Measurements from ENCODE around the gene PRKCQ.
A peak's percentile ranks its signal among the peaks of the same experiment; 100 is the strongest.

PRKCQ gene

DNA sequence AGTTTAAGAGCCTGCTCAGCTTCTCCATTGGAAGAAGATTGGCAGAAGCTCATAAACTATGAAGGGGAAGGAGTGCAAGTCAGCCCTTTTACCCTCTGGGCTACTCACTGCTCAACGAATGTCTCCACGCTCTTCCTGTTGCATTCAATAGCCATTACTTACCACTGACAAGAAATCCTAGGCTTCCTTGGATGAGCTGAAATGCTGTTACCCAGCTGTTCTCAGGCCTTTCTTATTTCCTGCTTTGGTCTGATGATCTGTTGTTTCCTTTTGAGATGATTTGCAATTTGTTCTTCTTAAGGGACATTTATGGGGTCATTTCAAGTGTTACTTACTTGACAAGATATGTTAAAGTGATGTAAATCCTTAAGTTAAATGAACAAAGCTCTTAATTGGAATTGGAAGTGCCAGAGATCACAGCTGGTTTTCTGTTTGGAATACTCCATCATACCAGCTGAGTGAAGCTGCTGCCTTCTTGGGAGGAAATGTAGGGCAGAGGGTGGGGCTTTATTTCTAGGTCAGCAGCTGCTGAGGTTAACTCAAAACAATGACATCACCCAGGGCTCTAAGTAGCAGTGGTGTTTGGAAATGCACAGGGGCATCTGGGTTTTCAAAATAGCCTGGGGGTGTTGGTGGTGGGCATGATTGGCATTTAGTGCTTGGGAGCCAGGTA lies 170.0 kb downstream of the PRKCQ start:
- TF ChIP-seq, protein P1, sequence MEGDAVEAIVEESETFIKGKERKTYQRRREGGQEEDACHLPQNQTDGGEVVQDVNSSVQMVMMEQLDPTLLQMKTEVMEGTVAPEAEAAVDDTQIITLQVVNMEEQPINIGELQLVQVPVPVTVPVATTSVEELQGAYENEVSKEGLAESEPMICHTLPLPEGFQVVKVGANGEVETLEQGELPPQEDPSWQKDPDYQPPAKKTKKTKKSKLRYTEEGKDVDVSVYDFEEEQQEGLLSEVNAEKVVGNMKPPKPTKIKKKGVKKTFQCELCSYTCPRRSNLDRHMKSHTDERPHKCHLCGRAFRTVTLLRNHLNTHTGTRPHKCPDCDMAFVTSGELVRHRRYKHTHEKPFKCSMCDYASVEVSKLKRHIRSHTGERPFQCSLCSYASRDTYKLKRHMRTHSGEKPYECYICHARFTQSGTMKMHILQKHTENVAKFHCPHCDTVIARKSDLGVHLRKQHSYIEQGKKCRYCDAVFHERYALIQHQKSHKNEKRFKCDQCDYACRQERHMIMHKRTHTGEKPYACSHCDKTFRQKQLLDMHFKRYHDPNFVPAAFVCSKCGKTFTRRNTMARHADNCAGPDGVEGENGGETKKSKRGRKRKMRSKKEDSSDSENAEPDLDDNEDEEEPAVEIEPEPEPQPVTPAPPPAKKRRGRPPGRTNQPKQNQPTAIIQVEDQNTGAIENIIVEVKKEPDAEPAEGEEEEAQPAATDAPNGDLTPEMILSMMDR (IDR thresholded peaks at IDR 0.05; ENCODE audit: low read depth, low read length): no peak
- DNase-seq: no peak

DNA sequence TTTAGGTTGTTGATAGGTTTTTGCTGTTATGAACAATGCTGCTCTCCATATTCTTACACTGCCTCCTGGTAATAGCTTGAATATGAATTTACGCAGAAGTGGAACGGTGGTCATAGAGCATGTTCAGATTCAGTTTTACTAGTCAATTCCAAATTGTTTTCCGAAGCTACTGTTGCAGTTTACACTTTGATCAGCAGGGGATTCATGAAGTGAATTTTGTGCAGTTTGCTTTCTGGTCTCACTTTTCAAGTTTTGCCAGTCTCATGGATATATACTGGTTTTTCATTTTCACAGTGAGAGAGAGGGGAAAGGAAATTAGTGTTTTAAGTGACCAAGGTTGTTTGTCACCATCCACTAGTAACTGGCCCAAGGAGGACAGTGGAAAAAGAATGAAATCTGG lies 171.3 kb downstream of the PRKCQ start:
- Histone ChIP-seq H3K4me3 (ENCODE audit: low read depth, low read length) (no peak overlapping the region), H3K27me3 (no peaks in the 10 kb centered on the region), H3K36me3 (no peaks in the 10 kb centered on the region), H3K9me3 (no peaks in the 10 kb centered on the region), H3K4me1 (no peaks in the 10 kb centered on the region)
- TF ChIP-seq, protein P1 (IDR thresholded peaks at IDR 0.05; ENCODE audit: low read depth, low read length): peak; percentile 26
- DNase-seq: no peak

More for the DNA sequence above, 170.0 kb downstream of the PRKCQ start:
- Histone ChIP-seq H3K9me3 (no peaks in the 10 kb centered on the region), H3K4me1 (no peaks in the 10 kb centered on the region), H3K36me3 (no peaks in the 10 kb centered on the region), H3K4me3 (ENCODE audit: low read depth, low read length) (no peak overlapping the region), H3K27me3 (no peaks in the 10 kb centered on the region)

DNA sequence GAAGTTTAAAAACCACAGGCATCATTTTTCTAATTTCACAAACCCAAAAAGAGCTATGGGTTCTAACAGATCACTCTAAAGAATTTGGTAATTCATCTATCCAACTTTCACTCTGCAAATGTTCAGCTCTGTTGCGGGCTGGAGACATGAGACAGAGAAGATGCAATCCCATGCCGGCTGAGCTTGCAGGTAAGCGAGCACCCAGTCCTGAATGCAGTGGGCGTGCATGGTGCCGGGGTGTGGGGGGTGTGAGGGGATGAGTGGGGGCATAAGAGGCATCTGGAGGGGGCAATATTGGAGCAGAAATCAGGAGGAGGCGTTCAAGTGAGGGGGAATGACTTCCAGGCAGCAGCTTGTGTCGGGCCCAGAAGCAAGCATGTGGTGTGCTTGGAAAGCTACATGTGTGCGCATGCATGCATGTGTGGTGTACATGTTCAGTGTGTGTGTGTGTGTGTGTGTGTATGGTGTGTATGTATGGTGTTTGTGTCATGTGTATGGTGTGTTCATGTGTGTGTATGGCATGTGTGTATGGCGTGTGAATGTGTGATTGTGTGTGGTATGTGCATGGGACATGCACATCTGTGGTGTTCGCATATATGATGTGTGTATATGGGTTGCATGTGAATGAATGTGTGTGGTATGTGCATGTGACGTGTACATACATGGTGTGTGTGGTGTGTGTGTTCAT lies 172.9 kb downstream of the PRKCQ start:
- no peaks in the 10 kb centered on the region for H3K9me3 ChIP-seq
- no peaks in the 10 kb centered on the region for H3K36me3 ChIP-seq
- H3K4me1 ChIP-seq: no peaks in the 10 kb centered on the region
- TF ChIP-seq, protein P1 (IDR thresholded peaks at IDR 0.05; ENCODE audit: low read depth, low read length): no peak
- H3K27me3 ChIP-seq: no peaks in the 10 kb centered on the region
- no peak for DNase-seq
- no peak overlapping the region for H3K4me3 ChIP-seq (ENCODE audit: low read depth, low read length)

DNA sequence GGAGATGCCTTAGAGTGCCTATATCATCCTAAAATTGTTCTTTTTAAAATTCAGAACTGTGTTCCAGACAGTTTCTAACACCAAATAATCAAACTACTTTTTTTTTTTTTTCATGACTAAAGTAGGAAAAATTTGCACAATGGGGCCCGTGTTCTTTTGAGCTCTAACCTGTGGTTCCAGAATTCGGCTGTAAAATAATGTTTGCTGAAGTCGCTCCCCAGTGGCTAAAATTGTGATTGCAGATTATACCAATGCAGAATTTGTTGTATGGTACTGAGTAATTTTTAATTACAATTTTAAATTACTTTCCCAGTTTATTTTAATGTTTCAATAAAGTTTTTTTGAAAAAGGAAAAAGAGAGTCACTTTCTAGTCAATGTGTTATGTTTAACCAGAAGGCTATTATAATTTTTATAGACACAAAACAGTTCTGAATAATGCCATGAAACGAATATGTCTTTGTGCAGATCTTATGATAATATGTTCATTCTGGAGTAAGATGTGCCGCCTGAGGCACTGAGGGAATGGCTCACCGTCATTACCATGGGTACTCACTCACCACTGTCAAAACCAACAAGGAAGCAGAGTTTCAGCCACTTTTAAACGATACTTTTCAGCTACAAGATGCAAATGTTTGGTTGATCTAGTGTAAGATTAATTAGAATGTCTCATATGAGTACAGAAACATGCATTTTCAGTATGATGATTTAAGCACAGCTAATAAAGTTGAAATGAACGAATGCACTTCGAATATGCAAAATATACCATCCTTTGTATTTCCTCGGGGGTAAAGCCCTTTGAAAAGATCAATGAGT lies 173.6 kb downstream of the PRKCQ start:
- Histone ChIP-seq H3K27me3 (no peaks in the 10 kb centered on the region), H3K9me3 (no peaks in the 10 kb centered on the region), H3K4me3 (ENCODE audit: low read depth, low read length) (no peak overlapping the region), H3K36me3 (no peaks in the 10 kb centered on the region), H3K4me1 (no peaks in the 10 kb centered on the region)
- no peak for DNase-seq
- TF ChIP-seq, protein P1 (IDR thresholded peaks at IDR 0.05; ENCODE audit: low read depth, low read length): peak; percentile 47

DNA sequence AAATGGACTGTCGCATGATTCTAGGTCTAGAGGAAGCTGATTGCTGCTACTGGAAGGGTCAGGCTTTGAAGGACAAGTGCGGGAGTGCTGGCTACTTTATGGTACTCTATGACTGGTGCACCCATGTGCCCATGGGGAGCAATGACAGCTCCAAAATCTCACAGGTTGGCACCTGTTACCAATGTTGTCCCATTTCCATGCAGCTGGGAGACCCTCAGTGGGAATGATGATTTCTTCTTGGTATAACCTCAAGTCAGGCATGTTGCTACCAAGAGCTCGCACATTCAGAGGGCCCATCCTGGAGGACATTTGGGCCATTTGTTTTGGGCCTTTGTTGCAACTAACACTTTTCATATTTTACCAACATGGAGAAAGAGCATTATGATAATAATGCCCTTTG lies 174.4 kb downstream of the PRKCQ start:
- TF ChIP-seq, protein P1 (IDR thresholded peaks at IDR 0.05; ENCODE audit: low read depth, low read length): no peak
- Histone ChIP-seq H3K36me3 (no peaks in the 10 kb centered on the region), H3K9me3 (no peaks in the 10 kb centered on the region), H3K4me1 (no peaks in the 10 kb centered on the region), H3K27me3 (no peaks in the 10 kb centered on the region), H3K4me3 (ENCODE audit: low read depth, low read length) (no peak overlapping the region)
- no peak for DNase-seq
